SK-N-SH treated with all-trans-retinoic acid at 6 μM for 48 hours (cell line): ENCODE results near the gene PRKAB2.

ENCODE experiments used
- ATAC-seq: fragments of 200-7000 bp; cut with Tn5 transposase; 3 replicates; pipeline ENCODE4 v1.9.1; 2020; ENCODE audit warnings: mild to moderate bottlenecking, moderate library complexity
- ARNTL ChIP-seq: fragments of 450-650 bp; formaldehyde crosslinking; IDR thresholded peaks from 2 replicates; pipeline ENCODE4 v1.5.0; 2020; ENCODE audit warnings: low read depth, mild to moderate bottlenecking, moderate library complexity, borderline replicate concordance
- BACH2 ChIP-seq: fragments of 250-450 bp; sonication (Bioruptor Pico); IDR thresholded peaks from 2 replicates; pipeline ENCODE4 v1.9.0; 2021; ENCODE audit warnings: mild to moderate bottlenecking, borderline replicate concordance
- CREB5 ChIP-seq: fragments of 250-450 bp; sonication (Bioruptor Pico); IDR thresholded peaks from 2 replicates; pipeline ENCODE4 v1.5.1; 2020; ENCODE audit warnings: low read depth, mild to moderate bottlenecking, moderate library complexity
- CSDC2 ChIP-seq: fragments of 250-450 bp; sonication (Bioruptor Pico); IDR thresholded peaks from 2 replicates; pipeline ENCODE4 v1.5.0; 2020; ENCODE audit warnings: mild to moderate bottlenecking, moderate library complexity
- ESRRG ChIP-seq: fragments of 250-450 bp; sonication (Bioruptor Pico); IDR thresholded peaks from 2 replicates; pipeline ENCODE4 v1.6.1; 2021; ENCODE audit warnings: mild to moderate bottlenecking
- ISL1 ChIP-seq: fragments of 250-450 bp; sonication (Bioruptor Pico); IDR thresholded peaks from 2 replicates; pipeline ENCODE4 v2.1.2; 2022; ENCODE audit warnings: mild to moderate bottlenecking, moderate library complexity
- OSR1 ChIP-seq: fragments of 250-450 bp; sonication (Bioruptor Pico); IDR thresholded peaks from 2 replicates; pipeline ENCODE4 v1.8.0; 2022; ENCODE audit warnings: moderate library complexity, mild to moderate bottlenecking, inconsistent platforms
- PPARA ChIP-seq: fragments of 250-450 bp; sonication (Bioruptor Pico); IDR thresholded peaks from 2 replicates; pipeline ENCODE4 v1.5.0; 2020; ENCODE audit warnings: mild to moderate bottlenecking, borderline replicate concordance
- RARB ChIP-seq: fragments of 250-450 bp; sonication (Bioruptor Pico); IDR thresholded peaks from 2 replicates; pipeline ENCODE4 v1.8.0; 2021; ENCODE audit warnings: mild to moderate bottlenecking, moderate library complexity
- ZC3H10 ChIP-seq: fragments of 250-450 bp; sonication (Bioruptor Pico); IDR thresholded peaks from 2 replicates; pipeline ENCODE4 v1.5.1; 2021; ENCODE audit warnings: mild to moderate bottlenecking, moderate library complexity
- ZFP3 ChIP-seq: fragments of 250-450 bp; sonication (Bioruptor Pico); IDR thresholded peaks from 2 replicates; pipeline ENCODE4 v1.5.0; 2020; ENCODE audit warnings: mild to moderate bottlenecking, moderate library complexity
- ZFP30 ChIP-seq: fragments of 450-650 bp; formaldehyde crosslinking; IDR thresholded peaks from 2 replicates; pipeline ENCODE4 v1.5.0; 2022; ENCODE audit warnings: mild to moderate bottlenecking, moderate library complexity
- ZNF565 ChIP-seq: fragments of 450-650 bp; formaldehyde crosslinking; conservative IDR thresholded peaks from 2 replicates; pipeline ENCODE4 v1.5.0; 2020; ENCODE audit warnings: low read depth, mild to moderate bottlenecking, moderate library complexity
- TF ChIP-seq, protein P1 (sequence below): fragments of 250-450 bp; sonication (Bioruptor Pico); IDR thresholded peaks from 2 replicates; pipeline ENCODE4 v1.8.0; 2021; ENCODE audit warnings: low read depth, mild to moderate bottlenecking, moderate library complexity, borderline replicate concordance
- TF ChIP-seq, protein P2 (sequence below): fragments of 250-450 bp; sonication (Bioruptor Pico); IDR thresholded peaks from 2 replicates; pipeline ENCODE4 v1.8.0; 2020; ENCODE audit warnings: mild to moderate bottlenecking, moderate library complexity, borderline replicate concordance

PRKAB2 gene

GRCh38 chr1:147210987-147211386, 38.7 kb upstream of the PRKAB2 start (continued):
- TF ChIP-seq, protein P1, sequence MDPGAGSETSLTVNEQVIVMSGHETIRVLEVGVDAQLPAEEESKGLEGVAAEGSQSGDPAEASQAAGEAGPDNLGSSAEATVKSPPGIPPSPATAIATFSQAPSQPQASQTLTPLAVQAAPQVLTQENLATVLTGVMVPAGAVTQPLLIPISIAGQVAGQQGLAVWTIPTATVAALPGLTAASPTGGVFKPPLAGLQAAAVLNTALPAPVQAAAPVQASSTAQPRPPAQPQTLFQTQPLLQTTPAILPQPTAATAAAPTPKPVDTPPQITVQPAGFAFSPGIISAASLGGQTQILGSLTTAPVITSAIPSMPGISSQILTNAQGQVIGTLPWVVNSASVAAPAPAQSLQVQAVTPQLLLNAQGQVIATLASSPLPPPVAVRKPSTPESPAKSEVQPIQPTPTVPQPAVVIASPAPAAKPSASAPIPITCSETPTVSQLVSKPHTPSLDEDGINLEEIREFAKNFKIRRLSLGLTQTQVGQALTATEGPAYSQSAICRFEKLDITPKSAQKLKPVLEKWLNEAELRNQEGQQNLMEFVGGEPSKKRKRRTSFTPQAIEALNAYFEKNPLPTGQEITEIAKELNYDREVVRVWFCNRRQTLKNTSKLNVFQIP (CRISPR knock-in tag), result no peak
- no peak for TF ChIP-seq ZC3H10 (CRISPR knock-in tag)

GRCh38 chr1:147209825-147210821, 37.9 kb upstream of the PRKAB2 start:
- TF ChIP-seq ZNF565 (no peak), BACH2 (CRISPR knock-in tag) (no peak), ZFP3 (CRISPR knock-in tag) (no peak), CREB5 (no peak), CSDC2 (no peak), OSR1 (CRISPR knock-in tag) (no peak), ZFP30 (CRISPR knock-in tag) (no peak), ZC3H10 (CRISPR knock-in tag) (no peak)
- TF ChIP-seq, protein P2, sequence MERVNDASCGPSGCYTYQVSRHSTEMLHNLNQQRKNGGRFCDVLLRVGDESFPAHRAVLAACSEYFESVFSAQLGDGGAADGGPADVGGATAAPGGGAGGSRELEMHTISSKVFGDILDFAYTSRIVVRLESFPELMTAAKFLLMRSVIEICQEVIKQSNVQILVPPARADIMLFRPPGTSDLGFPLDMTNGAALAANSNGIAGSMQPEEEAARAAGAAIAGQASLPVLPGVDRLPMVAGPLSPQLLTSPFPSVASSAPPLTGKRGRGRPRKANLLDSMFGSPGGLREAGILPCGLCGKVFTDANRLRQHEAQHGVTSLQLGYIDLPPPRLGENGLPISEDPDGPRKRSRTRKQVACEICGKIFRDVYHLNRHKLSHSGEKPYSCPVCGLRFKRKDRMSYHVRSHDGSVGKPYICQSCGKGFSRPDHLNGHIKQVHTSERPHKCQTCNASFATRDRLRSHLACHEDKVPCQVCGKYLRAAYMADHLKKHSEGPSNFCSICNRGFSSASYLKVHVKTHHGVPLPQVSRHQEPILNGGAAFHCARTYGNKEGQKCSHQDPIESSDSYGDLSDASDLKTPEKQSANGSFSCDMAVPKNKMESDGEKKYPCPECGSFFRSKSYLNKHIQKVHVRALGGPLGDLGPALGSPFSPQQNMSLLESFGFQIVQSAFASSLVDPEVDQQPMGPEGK (CRISPR knock-in tag), result no peak
- ATAC-seq, result no peak

GRCh38 chr1:147208619-147209018, 36.3 kb upstream of the PRKAB2 start:
- no peak for ATAC-seq
- TF ChIP-seq CSDC2 (no peak), ZNF565 (no peak)

GRCh38 chr1:147207192-147207591, 34.9 kb upstream of the PRKAB2 start:
- no peak for ATAC-seq
- TF ChIP-seq, protein P2 (CRISPR knock-in tag), result no peak
- no peak for TF ChIP-seq ESRRG

GRCh38 chr1:147204080-147204479, 31.8 kb upstream of the PRKAB2 start:
- no peak for ATAC-seq
- TF ChIP-seq OSR1 (CRISPR knock-in tag), result no peak

- no peak for ATAC-seq
- TF ChIP-seq CSDC2 (no peak), ISL1 (CRISPR knock-in tag) (no peak), ZC3H10 (CRISPR knock-in tag) (no peak), BACH2 (CRISPR knock-in tag) (no peak), ZFP30 (CRISPR knock-in tag) (no peak), ZFP3 (CRISPR knock-in tag) (no peak), ZNF565 (no peak), ESRRG (no peak), PPARA (CRISPR knock-in tag) (no peak), RARB (CRISPR knock-in tag) (no peak), ARNTL (CRISPR knock-in tag) (no peak)
- TF ChIP-seq, protein P1 (CRISPR knock-in tag), result no peak
These were observed 30.3 kb upstream of the PRKAB2 start for GRCh38 chr1:147202576-147202975.
